ENCODE measurements around the gene HS1BP3. TPM values are rescaled to one million over a fixed set of nuclear protein-coding genes. Genes with fewer than 3 reads are reported as not detected.

HS1BP3 gene
- polyA plus RNA-seq, 6 donors from 2014 or later: 10.8 to 23.3 (median 16.0) TPM

DNA sequence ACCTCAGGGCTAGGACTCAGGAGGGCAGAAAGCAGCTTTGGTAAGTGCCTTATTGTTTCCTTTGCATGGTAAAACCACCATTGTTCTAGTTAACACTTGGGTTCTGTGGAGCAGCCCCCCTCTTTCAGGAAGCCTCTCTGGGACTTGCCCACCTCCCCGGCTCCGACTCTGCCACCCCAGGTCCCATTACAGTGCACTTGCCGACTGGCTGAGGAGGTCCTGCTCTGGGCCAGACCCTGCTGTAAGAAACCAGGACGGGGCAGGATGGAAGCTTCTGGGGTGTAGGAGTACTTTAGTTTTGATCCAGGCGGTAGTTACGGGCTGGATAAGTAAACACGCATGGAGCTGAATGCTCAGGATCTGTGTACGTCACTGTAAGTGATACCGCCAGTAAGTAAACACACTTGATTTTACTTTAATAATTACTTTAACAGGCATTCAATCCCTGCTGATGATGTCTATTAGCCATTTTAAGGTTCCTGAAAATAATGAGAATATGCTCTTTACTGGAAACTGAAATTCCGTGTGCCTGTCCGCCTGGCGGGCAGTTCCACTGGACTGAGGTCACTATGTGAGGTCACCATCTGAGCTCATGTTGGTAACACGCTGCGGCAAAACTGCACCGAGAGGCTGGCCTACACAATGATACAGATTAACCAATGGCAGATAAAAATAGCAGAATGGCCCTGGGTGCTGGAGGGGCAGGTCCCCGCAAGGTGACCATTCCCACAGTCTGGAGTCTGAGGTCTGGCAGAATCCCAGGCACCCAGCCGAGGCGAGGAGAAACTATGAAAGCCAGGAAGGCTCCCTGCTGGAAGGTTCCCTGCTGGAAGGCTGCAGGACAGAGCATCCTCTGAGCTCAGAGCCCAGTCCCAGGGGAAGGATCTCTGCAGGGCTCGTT lies 25.2 kb downstream of the HS1BP3 start:
- ATAC-seq (ENCODE audit: low read depth in 2 of 2) (no peak), DNase-seq (no peak)
- H3K27me3 Mint-ChIP-seq: no peaks in the 10 kb centered on the region
- peak overlapping the region in 1 of 6 donors; percentile 37 for H3K27ac Mint-ChIP-seq
- no peaks in the 10 kb centered on the region for H3K9me3 Mint-ChIP-seq
- peak overlapping the region in 1 of 8 donors; percentile 18 for H3K4me3 Mint-ChIP-seq
- H3K36me3 Mint-ChIP-seq: peaks cover 2 to 4% of the 10 kb centered on the region in 2 donors
- no peaks in the 10 kb centered on the region for H3K4me1 Mint-ChIP-seq

DNA sequence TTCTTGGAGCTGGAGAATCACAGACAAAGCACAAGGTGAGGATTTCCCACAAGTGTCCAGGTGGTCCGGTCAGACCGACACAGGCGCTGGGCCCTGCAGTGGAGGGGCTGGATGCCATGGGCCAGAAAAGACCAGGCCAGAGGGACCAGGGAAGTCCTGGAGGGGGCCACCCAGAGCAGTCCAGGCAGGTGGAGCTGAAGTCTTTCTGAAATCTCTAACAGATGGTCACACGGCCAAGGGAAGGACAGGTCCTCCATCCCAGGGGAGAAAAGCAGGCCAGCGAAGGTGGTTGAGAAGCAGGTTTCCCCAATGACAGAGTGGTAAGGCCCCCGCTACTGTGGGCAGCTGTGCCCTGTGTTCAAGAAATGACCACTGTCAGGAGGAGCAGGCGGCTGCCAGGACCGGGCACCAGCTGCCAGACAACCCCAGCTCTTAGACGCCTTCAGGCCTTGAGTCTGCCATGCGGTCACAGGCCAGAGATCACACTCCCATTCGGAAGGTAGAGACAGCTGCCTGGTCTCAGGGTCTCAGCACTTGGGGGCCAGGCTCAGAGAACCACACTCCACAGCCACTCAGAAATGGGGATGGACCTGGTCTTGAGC lies 25.9 kb downstream of the HS1BP3 start:
- H3K4me3 Mint-ChIP-seq: no peak overlapping the region
- no peak for ATAC-seq (ENCODE audit: low read depth in 2 of 2)
- no peak for DNase-seq
- H3K4me1 Mint-ChIP-seq: no peaks in the 10 kb centered on the region
- no peak overlapping the region for H3K27ac Mint-ChIP-seq
- H3K36me3 Mint-ChIP-seq: peaks cover 7 to 12% of the 10 kb centered on the region in 2 donors
- H3K27me3 Mint-ChIP-seq: no peaks in the 10 kb centered on the region
- H3K9me3 Mint-ChIP-seq: no peaks in the 10 kb centered on the region

DNA sequence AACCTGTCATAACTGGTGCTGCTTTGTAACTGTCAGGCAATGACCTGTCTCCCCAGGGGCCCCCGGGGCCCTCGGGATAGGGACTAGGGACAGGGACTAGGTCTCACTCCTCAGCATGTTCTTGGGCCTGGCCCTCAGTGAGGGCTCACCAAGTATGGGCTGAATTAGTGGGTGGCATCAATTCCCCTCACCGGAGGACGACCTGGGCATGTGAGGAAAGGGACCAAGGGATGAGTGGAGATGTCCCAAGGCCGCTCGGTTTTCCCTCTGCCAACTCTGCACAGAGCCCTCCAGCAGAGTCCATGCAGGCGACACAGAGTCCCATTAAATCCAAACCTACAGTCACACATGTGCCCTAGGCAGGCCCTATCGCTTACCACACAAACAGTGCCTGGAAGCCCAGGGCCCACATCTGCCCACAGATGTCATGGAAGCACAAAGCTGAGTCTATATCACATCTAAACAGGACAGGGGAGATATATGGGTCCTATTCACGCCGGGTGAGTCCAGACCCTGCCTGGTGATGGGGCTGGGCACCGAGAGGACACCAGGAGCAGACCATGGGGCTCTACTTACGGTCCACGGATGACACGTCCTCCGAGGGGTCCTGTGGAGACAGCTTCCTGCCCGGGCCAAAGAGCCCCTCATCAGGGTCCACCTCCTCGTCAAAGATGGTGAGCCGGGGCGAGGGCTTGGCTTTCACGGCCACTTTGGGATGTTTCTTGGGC lies 26.6 kb downstream of the HS1BP3 start:
- H3K27me3 Mint-ChIP-seq: no peaks in the 10 kb centered on the region
- DNase-seq (no peak), ATAC-seq (ENCODE audit: low read depth in 2 of 2) (no peak)
- H3K27ac Mint-ChIP-seq: peak overlapping the region in 1 of 6 donors; percentile 47
- no peak overlapping the region for H3K4me3 Mint-ChIP-seq
- H3K36me3 Mint-ChIP-seq: peaks cover 7 to 12% of the 10 kb centered on the region in 2 donors
- H3K9me3 Mint-ChIP-seq: no peaks in the 10 kb centered on the region
- H3K4me1 Mint-ChIP-seq: no peaks in the 10 kb centered on the region

DNA sequence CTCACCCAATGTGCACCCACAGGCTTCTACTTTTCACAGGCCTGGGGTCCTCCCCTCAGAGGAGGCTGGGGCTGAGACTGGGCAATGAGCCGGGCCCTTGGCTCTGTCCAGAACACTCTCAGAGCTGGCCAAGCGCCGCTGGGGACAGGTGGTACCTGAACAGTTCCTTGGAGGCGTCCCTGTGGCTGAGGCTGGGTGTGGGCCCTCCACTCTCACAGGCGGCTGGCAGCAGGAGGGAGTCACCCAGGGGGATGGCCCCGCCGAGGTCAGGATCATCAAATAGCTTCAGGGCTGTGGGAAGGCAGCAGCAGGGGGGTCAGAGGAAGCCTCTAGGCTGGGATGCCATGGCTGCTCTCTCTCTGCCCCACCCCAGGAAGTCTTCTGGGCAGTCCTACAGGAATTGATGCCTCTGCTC lies 27.1 kb downstream of the HS1BP3 start:
- ATAC-seq (ENCODE audit: low read depth in 2 of 2) (no peak), DNase-seq (no peak)
- Mint-ChIP-seq H3K4me1 (no peaks in the 10 kb centered on the region), H3K27ac (no peak overlapping the region), H3K27me3 (no peaks in the 10 kb centered on the region), H3K9me3 (no peaks in the 10 kb centered on the region), H3K36me3 (peaks cover 7 to 12% of the 10 kb centered on the region in 2 donors), H3K4me3 (no peak overlapping the region)

DNA sequence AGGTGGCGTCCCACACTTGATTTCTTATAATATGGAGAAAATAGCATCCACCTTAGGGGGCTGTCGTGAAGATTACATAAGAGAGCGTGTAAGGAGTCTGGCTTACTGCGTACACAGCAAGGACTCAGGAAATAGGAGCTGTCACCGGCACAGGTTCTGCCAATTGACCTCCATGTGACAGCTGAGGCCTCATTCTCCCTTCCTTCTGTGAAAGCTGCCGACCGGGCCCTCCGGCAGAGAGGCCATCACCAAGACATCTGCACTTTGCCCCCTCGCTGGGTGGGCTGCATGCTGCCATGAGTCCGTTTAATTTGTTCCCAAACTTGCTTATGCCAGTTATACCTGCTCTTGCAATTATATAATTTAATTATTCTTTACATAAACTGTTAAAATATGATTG lies 27.7 kb downstream of the HS1BP3 start:
- Mint-ChIP-seq H3K9me3 (no peaks in the 10 kb centered on the region), H3K36me3 (peaks cover 7 to 12% of the 10 kb centered on the region in 2 donors), H3K4me1 (no peaks in the 10 kb centered on the region), H3K27ac (no peak overlapping the region), H3K4me3 (no peak overlapping the region), H3K27me3 (no peaks in the 10 kb centered on the region)
- ATAC-seq (ENCODE audit: low read depth in 2 of 2) (no peak), DNase-seq (no peak)

DNA sequence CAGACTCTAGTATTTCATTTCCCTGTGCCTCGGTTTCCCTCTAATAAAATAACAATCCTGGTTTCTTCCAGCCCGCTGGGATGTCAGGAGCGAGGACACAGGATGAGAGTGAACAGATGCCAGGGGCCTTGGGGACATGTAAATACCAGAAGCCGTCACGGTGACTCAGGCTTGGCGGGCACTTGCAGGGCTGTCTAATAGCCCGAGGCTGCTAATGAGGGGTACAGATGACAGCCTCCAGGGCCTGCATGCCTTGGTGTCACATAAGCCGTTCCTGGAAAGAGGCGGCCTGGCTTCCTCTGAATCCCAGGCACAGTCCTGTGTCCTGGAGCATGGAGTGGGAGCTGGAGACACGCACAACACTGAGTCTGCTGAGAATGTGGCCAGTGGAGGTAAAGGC lies 28.2 kb downstream of the HS1BP3 start:
- H3K4me3 Mint-ChIP-seq: no peak overlapping the region
- H3K36me3 Mint-ChIP-seq: peaks cover 7 to 12% of the 10 kb centered on the region in 2 donors
- no peaks in the 10 kb centered on the region for H3K4me1 Mint-ChIP-seq
- ATAC-seq (ENCODE audit: low read depth in 2 of 2) (no peak), DNase-seq (no peak)
- H3K27me3 Mint-ChIP-seq: no peaks in the 10 kb centered on the region
- H3K27ac Mint-ChIP-seq: peak overlapping the region in 1 of 6 donors; percentile 44
- H3K9me3 Mint-ChIP-seq: no peaks in the 10 kb centered on the region

DNA sequence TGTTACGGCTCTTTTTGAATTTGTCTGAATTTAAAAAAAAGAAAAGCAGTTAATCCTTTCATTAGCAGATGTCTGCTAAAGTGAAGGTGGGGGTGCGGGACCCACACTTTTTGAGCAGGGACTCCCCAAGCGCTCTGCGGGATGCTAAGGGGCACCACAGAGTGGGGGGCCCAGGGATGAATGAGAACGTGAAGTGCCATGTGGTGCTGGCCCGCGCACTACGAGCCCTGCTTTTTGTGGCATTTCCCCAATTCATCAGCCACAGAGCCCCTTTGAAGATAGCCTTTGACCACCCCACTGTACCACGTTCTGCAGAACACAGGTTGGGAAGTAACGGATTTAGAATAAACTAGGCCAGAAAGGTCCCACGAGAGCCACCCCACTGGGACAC lies 28.6 kb downstream of the HS1BP3 start:
- Mint-ChIP-seq H3K27ac (no peak overlapping the region), H3K9me3 (no peaks in the 10 kb centered on the region), H3K27me3 (no peaks in the 10 kb centered on the region), H3K4me3 (no peak overlapping the region), H3K36me3 (peaks cover 7 to 12% of the 10 kb centered on the region in 2 donors), H3K4me1 (no peaks in the 10 kb centered on the region)
- DNase-seq (no peak), ATAC-seq (ENCODE audit: low read depth in 2 of 2) (no peak)

DNA sequence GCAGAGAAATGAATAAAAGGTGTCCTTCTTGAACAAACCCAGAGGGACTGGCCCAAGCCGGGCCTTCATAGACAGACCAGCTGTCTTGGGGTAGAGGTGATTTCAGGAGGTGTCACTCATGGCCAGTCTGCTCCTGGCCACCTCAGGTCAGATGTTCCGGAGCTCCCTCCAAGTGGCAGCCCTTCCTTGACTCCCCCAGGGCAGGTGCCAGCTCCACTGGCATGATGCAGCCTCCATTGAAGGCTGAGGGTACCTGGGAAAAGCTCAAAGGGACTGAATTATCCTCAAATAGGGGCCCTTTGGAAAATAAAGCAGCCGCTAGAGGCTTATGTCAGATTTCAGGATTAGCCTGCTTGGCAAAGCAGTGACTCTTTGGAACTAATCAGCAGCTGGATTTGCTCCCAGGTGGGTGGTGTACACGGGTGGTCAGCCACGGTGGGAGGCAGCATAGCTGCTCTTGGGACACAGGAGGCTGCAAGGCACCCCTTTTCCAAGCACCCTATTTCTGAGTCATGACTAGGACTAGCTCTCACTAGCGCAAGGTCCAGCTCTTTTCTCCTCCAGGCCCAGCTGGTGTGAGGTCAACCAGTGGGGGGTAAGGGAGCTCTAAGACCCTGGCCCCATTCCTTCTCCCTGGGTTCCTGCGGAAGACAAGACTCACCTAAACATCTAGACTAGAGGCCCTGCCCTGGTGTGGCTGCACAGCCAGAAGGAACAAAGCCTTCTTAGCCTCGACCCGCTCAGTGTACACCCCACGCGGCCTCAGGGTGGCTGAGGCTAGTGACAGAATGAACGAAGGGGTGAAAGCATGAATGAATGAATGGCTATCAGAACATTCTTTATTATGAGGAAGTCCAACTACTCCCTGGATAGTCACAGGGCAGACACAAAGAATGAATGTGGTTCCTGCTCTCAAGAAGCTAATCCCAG lies 29.3 kb downstream of the HS1BP3 start:
- H3K36me3 Mint-ChIP-seq: peaks cover 7 to 12% of the 10 kb centered on the region in 2 donors
- no peak for ATAC-seq (ENCODE audit: low read depth in 2 of 2)
- peak overlapping the region in 1 of 6 donors; percentile 62 for H3K27ac Mint-ChIP-seq
- no peaks in the 10 kb centered on the region for H3K9me3 Mint-ChIP-seq
- H3K4me3 Mint-ChIP-seq: no peak overlapping the region
- H3K27me3 Mint-ChIP-seq: no peaks in the 10 kb centered on the region
- no peaks in the 10 kb centered on the region for H3K4me1 Mint-ChIP-seq
- no peak for DNase-seq

DNA sequence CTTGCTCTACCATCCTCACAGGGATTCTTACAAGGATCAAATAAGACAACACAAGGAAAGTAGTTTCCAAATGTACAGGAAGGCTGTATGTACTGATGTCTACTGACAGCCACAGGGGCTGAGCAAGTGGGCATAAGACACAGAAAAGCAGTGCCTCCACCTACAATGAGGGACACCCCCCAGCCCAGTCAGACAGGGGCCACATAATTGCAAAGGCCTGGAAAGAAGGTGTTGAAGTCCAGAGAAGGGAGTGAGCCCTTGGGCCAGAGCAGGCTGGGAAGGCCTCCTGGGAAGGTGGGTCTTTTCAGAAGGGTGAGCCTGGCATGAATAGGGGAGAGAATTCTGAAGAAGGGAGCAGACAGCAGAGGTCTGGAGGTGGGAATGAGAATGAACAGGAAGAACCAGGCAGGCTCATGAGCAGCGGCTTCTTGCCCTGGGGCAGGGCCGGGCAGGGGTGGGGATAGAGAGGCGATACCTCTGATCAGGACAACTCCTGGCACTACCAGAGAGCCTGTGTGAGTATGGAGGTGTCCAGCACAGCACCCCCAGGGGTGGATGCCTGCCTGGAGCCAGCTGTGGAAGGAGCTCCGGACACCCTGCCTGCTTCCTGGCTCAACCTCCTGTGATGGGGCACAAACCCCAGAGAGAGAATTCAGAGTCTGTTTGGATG lies 30.1 kb downstream of the HS1BP3 start:
- Mint-ChIP-seq H3K36me3 (peaks cover 7 to 12% of the 10 kb centered on the region in 2 donors), H3K27me3 (no peaks in the 10 kb centered on the region), H3K4me1 (no peaks in the 10 kb centered on the region), H3K4me3 (peak overlapping the region in 1 of 8 donors; percentile 76), H3K27ac (peak overlapping the region in 1 of 6 donors; percentile 62), H3K9me3 (no peaks in the 10 kb centered on the region)
- ATAC-seq (ENCODE audit: low read depth in 2 of 2) (no peak), DNase-seq (no peak)

DNA sequence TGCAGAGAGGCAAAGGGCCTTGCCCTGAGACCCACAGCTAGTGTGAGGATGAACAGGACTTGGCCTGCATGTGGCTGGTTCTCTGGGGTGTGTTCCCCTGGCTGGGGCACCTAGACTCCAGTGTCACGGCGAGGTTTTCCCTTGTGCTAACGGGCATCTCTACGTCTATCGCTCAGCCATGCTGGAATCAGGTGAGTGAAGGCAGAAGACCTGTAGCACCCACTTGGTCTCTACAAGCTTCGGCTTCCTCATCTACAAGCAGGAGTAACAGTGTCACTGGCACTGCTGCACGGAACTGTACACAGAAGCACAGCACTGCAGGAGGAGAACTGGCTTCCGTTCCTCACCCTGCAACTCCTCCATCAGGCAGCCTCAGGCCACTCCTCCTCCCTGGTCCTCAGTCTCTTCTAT lies 30.6 kb downstream of the HS1BP3 start:
- Mint-ChIP-seq H3K4me3 (no peak overlapping the region), H3K27ac (peak overlapping the region in 1 of 6 donors; percentile 74), H3K27me3 (no peaks in the 10 kb centered on the region), H3K4me1 (no peaks in the 10 kb centered on the region), H3K36me3 (peaks cover 7 to 12% of the 10 kb centered on the region in 2 donors), H3K9me3 (no peaks in the 10 kb centered on the region)
- ATAC-seq (ENCODE audit: low read depth in 2 of 2): no peak
- no peak for DNase-seq

DNA sequence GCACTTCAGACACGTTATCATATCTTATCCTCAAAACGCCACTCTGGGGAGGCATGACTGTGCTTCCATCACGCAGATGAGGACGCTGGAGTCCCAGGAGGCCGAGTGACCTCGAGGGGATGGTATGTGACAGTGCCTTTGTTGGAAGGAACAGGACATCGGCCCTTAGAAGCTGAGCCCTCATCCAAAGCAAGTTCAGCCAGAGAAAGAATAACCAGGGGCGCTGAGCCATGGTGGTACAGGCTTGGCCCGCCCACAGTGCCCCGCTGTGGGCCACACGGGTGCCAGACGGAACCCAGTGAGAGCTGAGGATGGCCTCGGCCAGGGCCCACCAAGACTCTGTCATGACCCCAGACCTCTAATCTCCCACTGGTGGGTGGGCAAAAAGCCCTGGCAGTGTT lies 31.3 kb downstream of the HS1BP3 start:
- H3K27ac Mint-ChIP-seq: peak overlapping the region in 2 of 6 donors; percentile 26 to 49

DNA sequence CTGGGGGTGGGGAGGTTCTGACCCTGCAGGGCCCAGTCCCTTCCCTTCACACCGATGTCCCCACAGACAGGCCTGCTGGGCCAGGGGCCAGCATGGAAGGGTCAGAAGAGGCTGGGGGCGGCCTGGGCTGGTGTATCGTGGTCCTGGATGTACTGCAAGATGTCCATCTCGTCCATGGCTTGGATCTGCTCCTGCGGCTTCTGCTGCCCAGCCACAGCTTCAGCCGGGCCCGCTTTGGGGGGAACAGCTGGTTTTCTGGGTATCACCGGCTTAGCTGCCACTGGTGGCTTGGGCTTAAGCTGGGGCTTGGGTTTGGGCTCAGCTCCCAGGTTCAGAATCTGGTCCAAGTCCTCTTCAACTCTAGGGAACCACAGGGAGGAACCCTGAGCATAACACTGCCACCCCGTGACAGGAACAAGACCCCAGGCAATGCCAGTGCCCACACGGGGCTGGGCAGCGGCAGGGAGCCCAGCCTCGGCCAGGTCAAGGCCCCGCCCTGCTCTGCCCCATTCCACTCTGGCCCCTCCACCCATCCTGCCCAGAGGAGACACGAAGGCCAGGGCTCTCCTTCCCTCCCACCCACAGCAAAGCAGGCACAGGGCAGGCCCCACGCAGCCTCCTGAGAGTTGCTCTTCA lies 31.9 kb downstream of the HS1BP3 start:
- H3K27ac Mint-ChIP-seq: no peak overlapping the region
- peaks cover 4 to 7% (median 5%) of the 10 kb centered on the region in 3 donors for H3K4me1 Mint-ChIP-seq
- no peaks in the 10 kb centered on the region for H3K9me3 Mint-ChIP-seq
- DNase-seq (no peak), ATAC-seq (ENCODE audit: low read depth in 2 of 2) (no peak)
- no peaks in the 10 kb centered on the region for H3K27me3 Mint-ChIP-seq
- peaks cover 7 to 12% of the 10 kb centered on the region in 2 donors for H3K36me3 Mint-ChIP-seq
- no peak overlapping the region for H3K4me3 Mint-ChIP-seq

More for the DNA sequence above, 31.3 kb downstream of the HS1BP3 start:
- DNase-seq: no peak
- ATAC-seq (ENCODE audit: low read depth in 2 of 2): no peak
- Mint-ChIP-seq H3K4me3 (no peak overlapping the region), H3K9me3 (no peaks in the 10 kb centered on the region), H3K36me3 (peaks cover 7 to 12% of the 10 kb centered on the region in 2 donors), H3K4me1 (peaks cover 0 to 1% (median 0%) of the 10 kb centered on the region in 3 donors), H3K27me3 (no peaks in the 10 kb centered on the region)

Data from naive B cell (primary cell).